Measurements from ENCODE around the gene BEND7.

DNA sequence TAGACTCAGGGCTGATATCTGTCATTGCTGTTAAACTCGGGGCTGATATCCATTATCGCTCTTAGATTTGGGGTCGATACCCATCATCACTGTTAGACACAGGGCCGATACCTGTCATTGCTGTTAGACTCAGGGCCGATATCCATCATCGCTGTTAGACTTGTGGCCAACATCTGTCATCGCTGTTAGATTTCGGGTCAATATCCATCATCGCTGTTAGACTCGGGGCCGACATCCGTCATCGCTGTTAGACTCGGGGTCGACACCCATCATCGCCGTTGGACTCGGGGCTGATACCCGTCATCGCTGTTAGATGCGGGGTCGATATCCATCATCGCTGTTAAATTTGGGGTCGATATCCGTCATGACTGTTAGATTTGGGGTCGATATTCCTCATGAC is 54.8 kb downstream of the BEND7 start:
- TF ChIP-seq, protein P1, sequence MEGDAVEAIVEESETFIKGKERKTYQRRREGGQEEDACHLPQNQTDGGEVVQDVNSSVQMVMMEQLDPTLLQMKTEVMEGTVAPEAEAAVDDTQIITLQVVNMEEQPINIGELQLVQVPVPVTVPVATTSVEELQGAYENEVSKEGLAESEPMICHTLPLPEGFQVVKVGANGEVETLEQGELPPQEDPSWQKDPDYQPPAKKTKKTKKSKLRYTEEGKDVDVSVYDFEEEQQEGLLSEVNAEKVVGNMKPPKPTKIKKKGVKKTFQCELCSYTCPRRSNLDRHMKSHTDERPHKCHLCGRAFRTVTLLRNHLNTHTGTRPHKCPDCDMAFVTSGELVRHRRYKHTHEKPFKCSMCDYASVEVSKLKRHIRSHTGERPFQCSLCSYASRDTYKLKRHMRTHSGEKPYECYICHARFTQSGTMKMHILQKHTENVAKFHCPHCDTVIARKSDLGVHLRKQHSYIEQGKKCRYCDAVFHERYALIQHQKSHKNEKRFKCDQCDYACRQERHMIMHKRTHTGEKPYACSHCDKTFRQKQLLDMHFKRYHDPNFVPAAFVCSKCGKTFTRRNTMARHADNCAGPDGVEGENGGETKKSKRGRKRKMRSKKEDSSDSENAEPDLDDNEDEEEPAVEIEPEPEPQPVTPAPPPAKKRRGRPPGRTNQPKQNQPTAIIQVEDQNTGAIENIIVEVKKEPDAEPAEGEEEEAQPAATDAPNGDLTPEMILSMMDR (IDR thresholded peaks at IDR 0.05; ENCODE audit: borderline replicate concordance, extremely low read depth, low read length, poor library complexity, severe bottlenecking): no peak
- no peak for TF ChIP-seq EZH2 (IDR thresholded peaks at IDR 0.05; ENCODE audit: borderline replicate concordance, low read depth, low read length, severe bottlenecking)
